PC-3 (cell line): ENCODE measurements around the gene IQSEC3. TPM values are rescaled to one million over a fixed set of nuclear protein-coding genes. Genes with fewer than 3 reads are reported as not detected.
"Not testable (repeated sequence)": the region's sequence is repeated elsewhere in the genome, so short reads cannot be mapped to it uniquely, and the experiment has no call there.

Source experiments
- ATAC-seq: fragments of 200-7000 bp; cut with Tn5 transposase; 2 replicates; pipeline ENCODE4 v1.9.1; 2020; ENCODE audit warnings: mild to moderate bottlenecking, moderate library complexity
- Bru-seq: library from RNA; stranded (reverse); fragments of 400-500 nt; gene quantifications from one replicate; lab custom pipeline; 2021; lab: Mats Ljungman, UMichigan
- BruChase-seq, 2 experiments: library from RNA; stranded (reverse); fragments of 400-500 nt; gene quantifications; one replicate each; lab custom pipeline; 2021; lab: Mats Ljungman, UMichigan
- BruUV-seq: library from RNA; stranded (reverse); fragments of 400-500 nt; replicated peaks from 2 replicates; lab custom pipeline; 2021; lab: Mats Ljungman, UMichigan
- CTCF ChIA-PET: fragments of 300-600 bp; sonication (Branson Sonifier 250); formaldehyde crosslinking; loops from one replicate; lab custom pipeline; 2022; ENCODE audit warnings: antibody characterized with exemption; lab: Charles Lee
- POLR2A ChIA-PET: fragments of 300-600 bp; sonication (Branson Sonifier 250); formaldehyde crosslinking; loops from one replicate; lab custom pipeline; 2022; ENCODE audit warnings: antibody characterized with exemption; ENCODE audit not compliant: unreplicated experiment; lab: Charles Lee
- DNase-seq: peaks from one replicate; pipeline ENCODE4 v3.0.0-alpha.2; 2015
- H2AFZ ChIP-seq: fragments of 300-600 bp; sonication (generic); 2 replicates; pipeline ENCODE4 v1.6.0; 2016; ENCODE audit warnings: antibody characterized with exemption, low read length
- H3F3A ChIP-seq: fragments of 300-600 bp; sonication (generic); one replicate; pipeline ENCODE4 v1.6.0; 2017; ENCODE audit warnings: antibody characterized with exemption, low read length, control low read depth, mild to moderate bottlenecking; ENCODE audit not compliant: unreplicated experiment
- H3K27ac ChIP-seq: fragments of 300-600 bp; sonication (generic); 2 replicates; pipeline ENCODE4 v1.5.1; 2016; ENCODE audit warnings: mild to moderate bottlenecking, low read length
- H3K27me3 ChIP-seq: fragments of 300-600 bp; sonication (generic); 2 replicates; pipeline ENCODE4 v1.6.1; 2016; ENCODE audit warnings: low read length, mixed read lengths
- H3K36me3 ChIP-seq: fragments of 300-600 bp; sonication (generic); 2 replicates; pipeline ENCODE4 v1.6.1; 2016; ENCODE audit warnings: low read depth, mixed run types, low read length, mixed read lengths
- H3K4me1 ChIP-seq: fragments of 300-600 bp; sonication (generic); 2 replicates; pipeline ENCODE4 v1.5.1; 2016; ENCODE audit warnings: low read length; ENCODE audit not compliant: insufficient read depth
- H3K4me2 ChIP-seq: fragments of 300-600 bp; sonication (generic); 2 replicates; pipeline ENCODE4 v1.6.0; 2016; ENCODE audit warnings: low read length
- H3K4me3 ChIP-seq: fragments of 300-600 bp; sonication (generic); 2 replicates; pipeline ENCODE4 v1.5.1; 2016; ENCODE audit warnings: mild to moderate bottlenecking, low read length, mixed read lengths
- H3K79me2 ChIP-seq: fragments of 300-600 bp; sonication (generic); 2 replicates; pipeline ENCODE4 v1.6.1; 2017; ENCODE audit warnings: low read length, mixed read lengths
- H3K9ac ChIP-seq: fragments of 300-600 bp; sonication (generic); 2 replicates; pipeline ENCODE4 v1.6.0; 2016; ENCODE audit warnings: mild to moderate bottlenecking, low read length
- H3K9me2 ChIP-seq: fragments of 300-600 bp; sonication (generic); replicated peaks from 2 replicates; pipeline ENCODE4 v1.6.1; 2016; ENCODE audit warnings: mixed run types, low read length, mixed read lengths
- H3K9me3 ChIP-seq: fragments of 300-600 bp; sonication (generic); 2 replicates; pipeline ENCODE4 v1.6.1; 2016; ENCODE audit warnings: low read length, mixed read lengths
- H4K20me1 ChIP-seq: fragments of 300-600 bp; sonication (generic); 2 replicates; pipeline ENCODE4 v1.6.1; 2016; ENCODE audit warnings: low read length, mixed read lengths
- intact Hi-C: fragments of 100-400 bp; cut with micrococcal nuclease; formaldehyde crosslinking; loops from 2 replicates; pipeline ENCODE4 v1.9.0; 2023
- long read RNA-seq: library from polyadenylated mRNA; unstranded; transcript quantifications from one replicate; pipeline ENCODE4 v2.0.0, GENCODE V29; 2021; ENCODE audit not compliant: unreplicated experiment
- total RNA-seq: library from RNA; depleted of rRNA; stranded (reverse); fragments of >200 nt; gene quantifications from 2 replicates; pipeline ENCODE4 v1.2.3, GENCODE V29; 2014; rRNA removed

IQSEC3 gene
- 0.11 TPM in 1 of 2 replicates, not detected in the other for total RNA-seq
- not detected for Bru-seq, nascent RNA
- not detected for BruChase-seq, experiment 1, labeled RNA remaining after a 6-hour chase
- not detected for BruChase-seq, experiment 2, labeled RNA remaining after a 2-hour chase
- long read RNA-seq: 0 reads

- CTCF ChIA-PET, ATAC-seq: not testable (repeated sequence)
Observed at GRCh38 chr12:66428-66781, at the start of gene IQSEC3. Gene IQSEC3, plus strand, starts transcription at chr12:66767. Its CDS starts 116 bp downstream, at chr12:66883.

GRCh38 chr12:17370-18340 lies 48.9 kb upstream of the IQSEC3 start:
- H3K27ac ChIP-seq, H2AFZ ChIP-seq, H3K9me3 ChIP-seq, H4K20me1 ChIP-seq, intact Hi-C loops, ATAC-seq, H3F3A ChIP-seq, H3K4me3 ChIP-seq, H3K4me1 ChIP-seq, DNase-seq, H3K4me2 ChIP-seq, H3K9me2 ChIP-seq, POLR2A ChIA-PET, CTCF ChIA-PET, H3K79me2 ChIP-seq, BruUV-seq, H3K27me3 ChIP-seq, H3K9ac ChIP-seq: not testable (repeated sequence)
- peaks cover 13% of the 10 kb centered on the region for H3K36me3 ChIP-seq

More at GRCh38 chr12:66428-66781, at the start of gene IQSEC3:
- BruUV-seq, H3K4me1 ChIP-seq, H3K9me3 ChIP-seq, H3K4me2 ChIP-seq, H3K9ac ChIP-seq, DNase-seq, POLR2A ChIA-PET, intact Hi-C loops, H3K4me3 ChIP-seq, H3K9me2 ChIP-seq, H2AFZ ChIP-seq, H3F3A ChIP-seq, H3K79me2 ChIP-seq, H3K36me3 ChIP-seq, H4K20me1 ChIP-seq, H3K27ac ChIP-seq: not testable (repeated sequence)
- peaks cover 13% of the 10 kb centered on the region for H3K27me3 ChIP-seq

GRCh38 chr12:18821-19567 lies 47.6 kb upstream of the IQSEC3 start:
- CTCF ChIA-PET, DNase-seq, H2AFZ ChIP-seq, BruUV-seq, H4K20me1 ChIP-seq, intact Hi-C loops, H3K27me3 ChIP-seq, H3K9me3 ChIP-seq, H3K9ac ChIP-seq, H3K4me1 ChIP-seq, H3K4me2 ChIP-seq, H3K4me3 ChIP-seq, H3K9me2 ChIP-seq, H3K79me2 ChIP-seq, H3K27ac ChIP-seq, ATAC-seq, POLR2A ChIA-PET, H3F3A ChIP-seq: not testable (repeated sequence)
- peaks cover 13% of the 10 kb centered on the region for H3K36me3 ChIP-seq

- H3K9ac ChIP-seq, BruUV-seq, H3K4me1 ChIP-seq, CTCF ChIA-PET, H3K27me3 ChIP-seq, H4K20me1 ChIP-seq, intact Hi-C loops, H3K9me2 ChIP-seq, ATAC-seq, H3K4me2 ChIP-seq, H3K79me2 ChIP-seq, H3K4me3 ChIP-seq, H2AFZ ChIP-seq, H3K27ac ChIP-seq, H3K9me3 ChIP-seq, H3F3A ChIP-seq, POLR2A ChIA-PET, DNase-seq: not testable (repeated sequence)
- H3K36me3 ChIP-seq: peaks cover 13% of the 10 kb centered on the region
Observed at GRCh38 chr12:19906-20305, 46.7 kb upstream of the IQSEC3 start.
